HEK293 (cell line): ENCODE measurements around the gene PTDSS2.

Experiments
- MEIS1 ChIP-seq: sonication (generic); formaldehyde crosslinking; IDR thresholded peaks from 2 replicates; pipeline ENCODE4 v1.8.1; 2022; ENCODE audit warnings: missing genetic modification reagents, mild to moderate bottlenecking, borderline replicate concordance
- ZFP37 ChIP-seq: fragments of 450-650 bp; formaldehyde crosslinking; IDR thresholded peaks from 2 replicates; pipeline ENCODE4 v1.5.1; 2016; ENCODE audit warnings: missing biosample characterization, missing genetic modification characterization
- ZNF175 ChIP-seq: fragments of 450-650 bp; formaldehyde crosslinking; IDR thresholded peaks from 2 replicates; pipeline ENCODE4 v1.5.1; 2016; ENCODE audit warnings: missing biosample characterization, missing genetic modification characterization
- ZNF391 ChIP-seq: fragments of 450-650 bp; formaldehyde crosslinking; IDR thresholded peaks from 2 replicates; pipeline ENCODE4 v1.5.1; 2016; ENCODE audit warnings: low read depth, missing biosample characterization, missing genetic modification characterization, borderline replicate concordance
- TF ChIP-seq, protein P1 (sequence below): fragments of 450-650 bp; formaldehyde crosslinking; IDR thresholded peaks from 2 replicates; pipeline ENCODE4 v1.5.1; 2016; ENCODE audit warnings: missing biosample characterization, missing genetic modification characterization
- TF ChIP-seq, protein P2 (sequence below): fragments of 450-650 bp; formaldehyde crosslinking; IDR thresholded peaks from 2 replicates; pipeline ENCODE4 v1.5.1; 2016; ENCODE audit warnings: missing biosample characterization, missing genetic modification characterization

DNA sequence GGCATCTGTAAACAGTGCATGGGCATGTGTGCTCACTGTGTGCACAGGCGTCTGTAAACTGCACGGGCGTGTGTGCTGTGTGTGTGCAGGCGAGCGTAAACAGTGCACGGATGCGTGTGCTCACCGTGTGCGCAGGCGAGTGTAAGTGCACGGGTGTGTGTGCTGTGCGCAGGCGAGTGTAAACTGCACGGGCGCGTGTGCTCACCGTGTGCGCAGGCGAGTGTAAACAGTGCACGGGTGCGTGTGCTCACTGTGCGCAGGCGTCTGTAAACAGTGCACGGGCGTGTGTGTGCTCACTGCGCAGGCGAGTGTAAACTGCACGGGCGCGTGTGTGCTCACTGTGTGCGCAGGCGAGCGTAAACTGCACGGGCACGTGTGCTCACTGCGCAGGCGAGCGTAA is 34.5 kb downstream of the PTDSS2 start:
- no peak for TF ChIP-seq ZNF175 (tag by site-specific recombination)
- no peak for TF ChIP-seq ZNF391 (tag by site-specific recombination)
- TF ChIP-seq MEIS1 (CRISPR knock-in tag): no peak
- TF ChIP-seq, protein P1, sequence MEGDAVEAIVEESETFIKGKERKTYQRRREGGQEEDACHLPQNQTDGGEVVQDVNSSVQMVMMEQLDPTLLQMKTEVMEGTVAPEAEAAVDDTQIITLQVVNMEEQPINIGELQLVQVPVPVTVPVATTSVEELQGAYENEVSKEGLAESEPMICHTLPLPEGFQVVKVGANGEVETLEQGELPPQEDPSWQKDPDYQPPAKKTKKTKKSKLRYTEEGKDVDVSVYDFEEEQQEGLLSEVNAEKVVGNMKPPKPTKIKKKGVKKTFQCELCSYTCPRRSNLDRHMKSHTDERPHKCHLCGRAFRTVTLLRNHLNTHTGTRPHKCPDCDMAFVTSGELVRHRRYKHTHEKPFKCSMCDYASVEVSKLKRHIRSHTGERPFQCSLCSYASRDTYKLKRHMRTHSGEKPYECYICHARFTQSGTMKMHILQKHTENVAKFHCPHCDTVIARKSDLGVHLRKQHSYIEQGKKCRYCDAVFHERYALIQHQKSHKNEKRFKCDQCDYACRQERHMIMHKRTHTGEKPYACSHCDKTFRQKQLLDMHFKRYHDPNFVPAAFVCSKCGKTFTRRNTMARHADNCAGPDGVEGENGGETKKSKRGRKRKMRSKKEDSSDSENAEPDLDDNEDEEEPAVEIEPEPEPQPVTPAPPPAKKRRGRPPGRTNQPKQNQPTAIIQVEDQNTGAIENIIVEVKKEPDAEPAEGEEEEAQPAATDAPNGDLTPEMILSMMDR (tag by site-specific recombination): no peak
- TF ChIP-seq ZFP37 (tag by site-specific recombination): no peak
- TF ChIP-seq, protein P2, sequence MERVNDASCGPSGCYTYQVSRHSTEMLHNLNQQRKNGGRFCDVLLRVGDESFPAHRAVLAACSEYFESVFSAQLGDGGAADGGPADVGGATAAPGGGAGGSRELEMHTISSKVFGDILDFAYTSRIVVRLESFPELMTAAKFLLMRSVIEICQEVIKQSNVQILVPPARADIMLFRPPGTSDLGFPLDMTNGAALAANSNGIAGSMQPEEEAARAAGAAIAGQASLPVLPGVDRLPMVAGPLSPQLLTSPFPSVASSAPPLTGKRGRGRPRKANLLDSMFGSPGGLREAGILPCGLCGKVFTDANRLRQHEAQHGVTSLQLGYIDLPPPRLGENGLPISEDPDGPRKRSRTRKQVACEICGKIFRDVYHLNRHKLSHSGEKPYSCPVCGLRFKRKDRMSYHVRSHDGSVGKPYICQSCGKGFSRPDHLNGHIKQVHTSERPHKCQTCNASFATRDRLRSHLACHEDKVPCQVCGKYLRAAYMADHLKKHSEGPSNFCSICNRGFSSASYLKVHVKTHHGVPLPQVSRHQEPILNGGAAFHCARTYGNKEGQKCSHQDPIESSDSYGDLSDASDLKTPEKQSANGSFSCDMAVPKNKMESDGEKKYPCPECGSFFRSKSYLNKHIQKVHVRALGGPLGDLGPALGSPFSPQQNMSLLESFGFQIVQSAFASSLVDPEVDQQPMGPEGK: no peak
